OCI-LY1 (cell line): ENCODE results near the gene PRKAR2B.
A peak's percentile ranks its signal among the peaks of the same experiment; 100 is the strongest.

Source experiments
- H2AFZ ChIP-seq: fragments of 200-600 bp; sonication (generic), shearing (Covaris generic); 2 replicates; pipeline ENCODE4 v1.6.0; 2014; ENCODE audit warnings: antibody characterized with exemption, mild to moderate bottlenecking, low read length
- H3F3A ChIP-seq: fragments of 200-600 bp; sonication (generic), shearing (Covaris generic); 2 replicates; pipeline ENCODE4 v1.6.0; 2014; ENCODE audit warnings: mild to moderate bottlenecking, antibody characterized with exemption, low read length, moderate library complexity; ENCODE audit not compliant: insufficient read depth
- H3K27ac ChIP-seq: fragments of 200-600 bp; sonication (generic); 2 replicates; pipeline ENCODE4 v1.5.1; 2014; ENCODE audit warnings: low read length, mixed run types, mild to moderate bottlenecking, low read depth; ENCODE audit not compliant: poor library complexity, severe bottlenecking
- H3K27me3 ChIP-seq: fragments of 200-600 bp; sonication (generic); 2 replicates; pipeline ENCODE4 v1.6.0; 2014; ENCODE audit warnings: antibody characterized with exemption, mild to moderate bottlenecking, low read length, moderate library complexity; ENCODE audit not compliant: insufficient read depth
- H3K36me3 ChIP-seq: fragments of 200-600 bp; sonication (generic); 2 replicates; pipeline ENCODE4 v1.6.1; 2014; ENCODE audit warnings: mild to moderate bottlenecking, antibody characterized with exemption, low read length, moderate library complexity, mixed read lengths; ENCODE audit not compliant: insufficient read depth
- H3K4me1 ChIP-seq: fragments of 200-600 bp; sonication (generic); 2 replicates; pipeline ENCODE4 v1.5.1; 2014; ENCODE audit warnings: mild to moderate bottlenecking, low read length, moderate library complexity; ENCODE audit not compliant: insufficient read depth, severe bottlenecking
- H3K4me2 ChIP-seq: fragments of 200-600 bp; sonication (generic), shearing (Covaris generic); 2 replicates; pipeline ENCODE4 v1.6.1; 2014; ENCODE audit warnings: low read length
- H3K4me3 ChIP-seq: fragments of 200-600 bp; sonication (generic); 2 replicates; pipeline ENCODE4 v1.5.1; 2014; ENCODE audit warnings: low read length, low read depth, mild to moderate bottlenecking, mixed read lengths; ENCODE audit not compliant: poor library complexity, severe bottlenecking
- H3K79me2 ChIP-seq: fragments of 200-600 bp; shearing (Covaris generic); 2 replicates; pipeline ENCODE4 v1.6.1; 2016; ENCODE audit warnings: mixed run types, low read length, mixed read lengths; ENCODE audit not compliant: insufficient read depth
- H3K9ac ChIP-seq: fragments of 200-600 bp; sonication (generic), shearing (Covaris generic); 2 replicates; pipeline ENCODE4 v1.6.1; 2014; ENCODE audit warnings: mild to moderate bottlenecking, low read length, mixed read lengths
- H3K9me2 ChIP-seq: fragments of 200-600 bp; sonication (generic), shearing (Covaris generic); 2 replicates; pipeline ENCODE4 v1.6.1; 2014; ENCODE audit warnings: low read depth, mild to moderate bottlenecking, low read length, mixed read lengths
- H3K9me3 ChIP-seq: fragments of 200-600 bp; shearing (Covaris generic); 2 replicates; pipeline ENCODE4 v1.6.1; 2014; ENCODE audit warnings: low read length, mixed read lengths
- H4K20me1 ChIP-seq: fragments of 200-600 bp; sonication (generic), shearing (Covaris generic); 2 replicates; pipeline ENCODE4 v1.6.0; 2016; ENCODE audit warnings: mild to moderate bottlenecking, low read length; ENCODE audit not compliant: insufficient read depth
- EZH2 ChIP-seq: fragments of 200-600 bp; sonication (generic), shearing (Covaris generic); IDR thresholded peaks from 2 replicates; pipeline ENCODE4 v1.8.0; 2017; ENCODE audit warnings: borderline replicate concordance, mixed run types, mild to moderate bottlenecking, antibody characterized with exemption, low read length, moderate library complexity, mixed read lengths
- TF ChIP-seq, protein P1 (sequence below): fragments of 200-600 bp; sonication (generic), shearing (Covaris generic); IDR thresholded peaks from 2 replicates; pipeline ENCODE4 v1.5.1; 2017; ENCODE audit warnings: mild to moderate bottlenecking, antibody characterized with exemption, low read length, moderate library complexity, mixed read lengths

Gene PRKAR2B

DNA sequence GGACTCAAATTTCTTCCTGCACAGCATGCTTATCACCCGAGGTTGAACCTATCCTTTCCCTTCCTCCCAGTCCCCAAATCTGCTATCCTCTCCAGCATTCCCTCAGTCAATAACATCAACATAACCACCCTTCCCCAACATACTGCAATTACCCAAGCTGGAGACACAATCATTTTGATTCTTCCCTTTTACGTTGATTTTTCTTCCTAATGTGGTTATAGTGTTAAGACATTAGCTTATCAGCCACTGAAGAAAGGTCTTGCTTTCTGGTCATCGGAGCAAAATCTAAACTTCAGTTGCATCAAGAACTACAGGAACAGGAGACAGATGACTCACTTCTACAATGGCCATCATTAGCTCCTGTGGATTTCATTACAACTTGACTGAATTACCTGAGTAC, 120.8 kb downstream of the PRKAR2B start:
- no peaks in the 10 kb centered on the region for H3F3A ChIP-seq
- H3K4me2 ChIP-seq, result no peak overlapping the region
- TF ChIP-seq, protein P1, sequence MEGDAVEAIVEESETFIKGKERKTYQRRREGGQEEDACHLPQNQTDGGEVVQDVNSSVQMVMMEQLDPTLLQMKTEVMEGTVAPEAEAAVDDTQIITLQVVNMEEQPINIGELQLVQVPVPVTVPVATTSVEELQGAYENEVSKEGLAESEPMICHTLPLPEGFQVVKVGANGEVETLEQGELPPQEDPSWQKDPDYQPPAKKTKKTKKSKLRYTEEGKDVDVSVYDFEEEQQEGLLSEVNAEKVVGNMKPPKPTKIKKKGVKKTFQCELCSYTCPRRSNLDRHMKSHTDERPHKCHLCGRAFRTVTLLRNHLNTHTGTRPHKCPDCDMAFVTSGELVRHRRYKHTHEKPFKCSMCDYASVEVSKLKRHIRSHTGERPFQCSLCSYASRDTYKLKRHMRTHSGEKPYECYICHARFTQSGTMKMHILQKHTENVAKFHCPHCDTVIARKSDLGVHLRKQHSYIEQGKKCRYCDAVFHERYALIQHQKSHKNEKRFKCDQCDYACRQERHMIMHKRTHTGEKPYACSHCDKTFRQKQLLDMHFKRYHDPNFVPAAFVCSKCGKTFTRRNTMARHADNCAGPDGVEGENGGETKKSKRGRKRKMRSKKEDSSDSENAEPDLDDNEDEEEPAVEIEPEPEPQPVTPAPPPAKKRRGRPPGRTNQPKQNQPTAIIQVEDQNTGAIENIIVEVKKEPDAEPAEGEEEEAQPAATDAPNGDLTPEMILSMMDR, result no peak
- TF ChIP-seq EZH2, result no peak
- H3K9me2 ChIP-seq, result no peaks in the 10 kb centered on the region
- no peak overlapping the region for H3K9ac ChIP-seq
- H3K4me1 ChIP-seq, result peaks cover 12% of the 10 kb centered on the region
- no peak overlapping the region for H3K27ac ChIP-seq
- no peak overlapping the region for H2AFZ ChIP-seq
- no peaks in the 10 kb centered on the region for H3K9me3 ChIP-seq
- H3K27me3 ChIP-seq, result no peaks in the 10 kb centered on the region
- H3K36me3 ChIP-seq, result no peaks in the 10 kb centered on the region
- H4K20me1 ChIP-seq, result no peaks in the 10 kb centered on the region
- no peak overlapping the region for H3K4me3 ChIP-seq
- H3K79me2 ChIP-seq, result peaks cover 5% of the 10 kb centered on the region

- no peaks in the 10 kb centered on the region for H3K27me3 ChIP-seq
- peaks cover 17% of the 10 kb centered on the region for H3K79me2 ChIP-seq
- no peak for TF ChIP-seq EZH2
- TF ChIP-seq, protein P1, result no peak
- H3F3A ChIP-seq, result no peaks in the 10 kb centered on the region
- H3K4me1 ChIP-seq, result peaks cover 16% of the 10 kb centered on the region
- H2AFZ ChIP-seq, result peak overlapping the region; percentile 98
- no peaks in the 10 kb centered on the region for H4K20me1 ChIP-seq
- no peaks in the 10 kb centered on the region for H3K9me2 ChIP-seq
- H3K36me3 ChIP-seq, result peaks cover 5% of the 10 kb centered on the region; the same call in 1 of the 2 replicates
- H3K9me3 ChIP-seq, result no peaks in the 10 kb centered on the region
- H3K4me3 ChIP-seq, result peak overlapping the region; percentile 66
- H3K9ac ChIP-seq, result peak overlapping the region; percentile 64
- peak overlapping the region; percentile 93 for H3K27ac ChIP-seq
- H3K4me2 ChIP-seq, result peak overlapping the region; percentile 81
These were observed 122.4 kb downstream of the PRKAR2B start for GRCh38 chr7:107166736-107167426.

- H3K9me3 ChIP-seq, result no peaks in the 10 kb centered on the region
- no peaks in the 10 kb centered on the region for H3K27me3 ChIP-seq
- peak overlapping the region; percentile 64 for H3K9ac ChIP-seq
- H3K4me3 ChIP-seq, result peak overlapping the region; percentile 66
- no peaks in the 10 kb centered on the region for H3F3A ChIP-seq
- H3K36me3 ChIP-seq, result peaks cover 5% of the 10 kb centered on the region; the same call in 1 of the 2 replicates
- peaks cover 25% of the 10 kb centered on the region for H3K79me2 ChIP-seq
- H3K27ac ChIP-seq, result peak overlapping the region; percentile 93
- no peaks in the 10 kb centered on the region for H4K20me1 ChIP-seq
- peak overlapping the region; percentile 98 for H2AFZ ChIP-seq
- peaks cover 16% of the 10 kb centered on the region for H3K4me1 ChIP-seq
- no peak for TF ChIP-seq EZH2
- TF ChIP-seq, protein P1, result peak; percentile 30; the same call in 1 of the 2 replicates
- no peaks in the 10 kb centered on the region for H3K9me2 ChIP-seq
- H3K4me2 ChIP-seq, result peak overlapping the region; percentile 81
These were observed 123.2 kb downstream of the PRKAR2B start for GRCh38 chr7:107167483-107168232.
